Stimulated activated CD8-positive, alpha-beta memory T cell treated with anti-CD3 and anti-CD28 coated beads, Interleukin-4, amount 100 ng/mL, for 4 hours (primary cell): ENCODE results near the gene ERLEC1.
"Not testable (repeated sequence)": the region's sequence is repeated elsewhere in the genome, so short reads cannot be mapped to it uniquely, and the experiment has no call there.

Source experiments
- DNase-seq, 2 donors: peaks; one replicate each; pipeline ENCODE4 v3.0.0-alpha.2; 2020; ENCODE audit warnings: low read depth in 2 of 2, low spot score in 1 of 2

Gene ERLEC1

GRCh38 chr2:53780056-53780455, 6.8 kb upstream of the ERLEC1 start:
- DNase-seq = no peak

- no peak for DNase-seq
These were observed 4.2 kb upstream of the ERLEC1 start for GRCh38 chr2:53782676-53783075.

GRCh38 chr2:53784436-53784835, 2.4 kb upstream of the ERLEC1 start:
- no peak for DNase-seq

- DNase-seq = no peak
These were observed 1.5 kb upstream of the ERLEC1 start for GRCh38 chr2:53785366-53785765.

GRCh38 chr2:53786352-53786704, 516 bp upstream of the ERLEC1 start:
- no peak for DNase-seq

GRCh38 chr2:53787614-53788289, 908 bp downstream of the ERLEC1 start:
- DNase-seq = no peak

- no peak for DNase-seq
These were observed 6.4 kb downstream of the ERLEC1 start for GRCh38 chr2:53793261-53793660.

GRCh38 chr2:53793821-53794220, 7.0 kb downstream of the ERLEC1 start:
- DNase-seq = no peak

- no peak for DNase-seq
These were observed 14.7 kb downstream of the ERLEC1 start for GRCh38 chr2:53801547-53801946.

- no peak for DNase-seq
These were observed 15.8 kb downstream of the ERLEC1 start for GRCh38 chr2:53802617-53803151.

GRCh38 chr2:53811601-53812000, 24.8 kb downstream of the ERLEC1 start:
- DNase-seq = no peak

GRCh38 chr2:53813151-53813550, 26.3 kb downstream of the ERLEC1 start:
- DNase-seq = no peak

- no peak for DNase-seq
These were observed 32.1 kb downstream of the ERLEC1 start for GRCh38 chr2:53818854-53819435.

- DNase-seq = no peak
These were observed 32.8 kb downstream of the ERLEC1 start for GRCh38 chr2:53819634-53820033.

GRCh38 chr2:53820048-53820447, 33.2 kb downstream of the ERLEC1 start:
- no peak for DNase-seq

GRCh38 chr2:53820711-53821110, 33.9 kb downstream of the ERLEC1 start:
- DNase-seq = no peak

- DNase-seq = no peak
These were observed 35.0 kb downstream of the ERLEC1 start for GRCh38 chr2:53821810-53822209.

GRCh38 chr2:53823639-53824038, 36.8 kb downstream of the ERLEC1 start:
- DNase-seq = not testable (repeated sequence)

- no peak for DNase-seq
These were observed 39.2 kb downstream of the ERLEC1 start for GRCh38 chr2:53826030-53826410.

- DNase-seq = no peak
These were observed 39.9 kb downstream of the ERLEC1 start for GRCh38 chr2:53826587-53827397.

GRCh38 chr2:53827398-53828175, 40.7 kb downstream of the ERLEC1 start:
- no peak for DNase-seq
